PC-3 (cell line): ENCODE measurements around the gene KRTAP20-1. TPM values are rescaled to one million over a fixed set of nuclear protein-coding genes. Genes with fewer than 3 reads are reported as not detected.

Experiments used
- ATAC-seq: fragments of 200-7000 bp; cut with Tn5 transposase; 2 replicates; pipeline ENCODE4 v1.9.1; 2020; ENCODE audit warnings: mild to moderate bottlenecking, moderate library complexity
- BruUV-seq: library from RNA; stranded (reverse); fragments of 400-500 nt; replicated peaks from 2 replicates; lab custom pipeline; 2021; lab: Mats Ljungman, UMichigan
- CTCF ChIA-PET: fragments of 300-600 bp; sonication (Branson Sonifier 250); formaldehyde crosslinking; loops from one replicate; lab custom pipeline; 2022; ENCODE audit warnings: antibody characterized with exemption; lab: Charles Lee
- POLR2A ChIA-PET: fragments of 300-600 bp; sonication (Branson Sonifier 250); formaldehyde crosslinking; loops from one replicate; lab custom pipeline; 2022; ENCODE audit warnings: antibody characterized with exemption; ENCODE audit not compliant: unreplicated experiment; lab: Charles Lee
- DNase-seq: peaks from one replicate; pipeline ENCODE4 v3.0.0-alpha.2; 2015
- H2AFZ ChIP-seq: fragments of 300-600 bp; sonication (generic); 2 replicates; pipeline ENCODE4 v1.6.0; 2016; ENCODE audit warnings: antibody characterized with exemption, low read length
- H3F3A ChIP-seq: fragments of 300-600 bp; sonication (generic); one replicate; pipeline ENCODE4 v1.6.0; 2017; ENCODE audit warnings: antibody characterized with exemption, low read length, control low read depth, mild to moderate bottlenecking; ENCODE audit not compliant: unreplicated experiment
- H3K27ac ChIP-seq: fragments of 300-600 bp; sonication (generic); 2 replicates; pipeline ENCODE4 v1.5.1; 2016; ENCODE audit warnings: mild to moderate bottlenecking, low read length
- H3K27me3 ChIP-seq: fragments of 300-600 bp; sonication (generic); 2 replicates; pipeline ENCODE4 v1.6.1; 2016; ENCODE audit warnings: low read length, mixed read lengths
- H3K36me3 ChIP-seq: fragments of 300-600 bp; sonication (generic); 2 replicates; pipeline ENCODE4 v1.6.1; 2016; ENCODE audit warnings: low read depth, mixed run types, low read length, mixed read lengths
- H3K4me1 ChIP-seq: fragments of 300-600 bp; sonication (generic); 2 replicates; pipeline ENCODE4 v1.5.1; 2016; ENCODE audit warnings: low read length; ENCODE audit not compliant: insufficient read depth
- H3K4me2 ChIP-seq: fragments of 300-600 bp; sonication (generic); 2 replicates; pipeline ENCODE4 v1.6.0; 2016; ENCODE audit warnings: low read length
- H3K4me3 ChIP-seq: fragments of 300-600 bp; sonication (generic); 2 replicates; pipeline ENCODE4 v1.5.1; 2016; ENCODE audit warnings: mild to moderate bottlenecking, low read length, mixed read lengths
- H3K79me2 ChIP-seq: fragments of 300-600 bp; sonication (generic); 2 replicates; pipeline ENCODE4 v1.6.1; 2017; ENCODE audit warnings: low read length, mixed read lengths
- H3K9ac ChIP-seq: fragments of 300-600 bp; sonication (generic); 2 replicates; pipeline ENCODE4 v1.6.0; 2016; ENCODE audit warnings: mild to moderate bottlenecking, low read length
- H3K9me2 ChIP-seq: fragments of 300-600 bp; sonication (generic); replicated peaks from 2 replicates; pipeline ENCODE4 v1.6.1; 2016; ENCODE audit warnings: mixed run types, low read length, mixed read lengths
- H3K9me3 ChIP-seq: fragments of 300-600 bp; sonication (generic); 2 replicates; pipeline ENCODE4 v1.6.1; 2016; ENCODE audit warnings: low read length, mixed read lengths
- H4K20me1 ChIP-seq: fragments of 300-600 bp; sonication (generic); 2 replicates; pipeline ENCODE4 v1.6.1; 2016; ENCODE audit warnings: low read length, mixed read lengths
- EZH2 ChIP-seq: fragments of 300-600 bp; sonication (generic); IDR thresholded peaks from one replicate; pipeline ENCODE4 v1.6.1; 2017; ENCODE audit warnings: antibody characterized with exemption, mild to moderate bottlenecking, low read length; ENCODE audit not compliant: unreplicated experiment
- EZH2phosphoT487 ChIP-seq: fragments of 300-600 bp; sonication (generic); IDR thresholded peaks from 2 replicates; pipeline ENCODE4 v1.6.1; 2018; ENCODE audit warnings: mild to moderate bottlenecking, antibody characterized with exemption, low read length, borderline replicate concordance
- intact Hi-C: fragments of 100-400 bp; cut with micrococcal nuclease; formaldehyde crosslinking; loops from 2 replicates; pipeline ENCODE4 v1.9.0; 2023
- total RNA-seq: library from RNA; depleted of rRNA; stranded (reverse); fragments of >200 nt; gene quantifications from 2 replicates; pipeline ENCODE4 v1.2.3, GENCODE V29; 2014
- TF ChIP-seq, protein P1 (sequence below): fragments of 300-600 bp; sonication (generic); conservative IDR thresholded peaks from 2 replicates; pipeline ENCODE4 v1.5.1; 2017; ENCODE audit warnings: antibody characterized with exemption, low read depth, mild to moderate bottlenecking, low read length

Gene KRTAP20-1
- total RNA-seq, 1 experiment from 2014 or later: not detected

- no peaks in the 10 kb centered on the region for H3K4me1 ChIP-seq
- no peaks in the 10 kb centered on the region for H4K20me1 ChIP-seq
- no peaks in the 10 kb centered on the region for H3K9me2 ChIP-seq
- TF ChIP-seq EZH2 (no peak), EZH2phosphoT487 (no peak)
- TF ChIP-seq, protein P1, sequence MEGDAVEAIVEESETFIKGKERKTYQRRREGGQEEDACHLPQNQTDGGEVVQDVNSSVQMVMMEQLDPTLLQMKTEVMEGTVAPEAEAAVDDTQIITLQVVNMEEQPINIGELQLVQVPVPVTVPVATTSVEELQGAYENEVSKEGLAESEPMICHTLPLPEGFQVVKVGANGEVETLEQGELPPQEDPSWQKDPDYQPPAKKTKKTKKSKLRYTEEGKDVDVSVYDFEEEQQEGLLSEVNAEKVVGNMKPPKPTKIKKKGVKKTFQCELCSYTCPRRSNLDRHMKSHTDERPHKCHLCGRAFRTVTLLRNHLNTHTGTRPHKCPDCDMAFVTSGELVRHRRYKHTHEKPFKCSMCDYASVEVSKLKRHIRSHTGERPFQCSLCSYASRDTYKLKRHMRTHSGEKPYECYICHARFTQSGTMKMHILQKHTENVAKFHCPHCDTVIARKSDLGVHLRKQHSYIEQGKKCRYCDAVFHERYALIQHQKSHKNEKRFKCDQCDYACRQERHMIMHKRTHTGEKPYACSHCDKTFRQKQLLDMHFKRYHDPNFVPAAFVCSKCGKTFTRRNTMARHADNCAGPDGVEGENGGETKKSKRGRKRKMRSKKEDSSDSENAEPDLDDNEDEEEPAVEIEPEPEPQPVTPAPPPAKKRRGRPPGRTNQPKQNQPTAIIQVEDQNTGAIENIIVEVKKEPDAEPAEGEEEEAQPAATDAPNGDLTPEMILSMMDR: no peak
- H2AFZ ChIP-seq: no peak overlapping the region
- no peak overlapping the region for H3K4me3 ChIP-seq
- DNase-seq: no peak
- H3K27ac ChIP-seq: no peak overlapping the region
- no TSS peak for BruUV-seq
- H3K4me2 ChIP-seq: no peak overlapping the region
- ChIA-PET POLR2A (no interaction called here), CTCF (no interaction called here)
- H3K79me2 ChIP-seq: no peaks in the 10 kb centered on the region
- H3K9ac ChIP-seq: no peak overlapping the region
- intact Hi-C loops: no loop called here
- no peak for ATAC-seq
- no peaks in the 10 kb centered on the region for H3K27me3 ChIP-seq
- H3F3A ChIP-seq: no peaks in the 10 kb centered on the region
- H3K36me3 ChIP-seq: no peaks in the 10 kb centered on the region
- H3K9me3 ChIP-seq: no peaks in the 10 kb centered on the region
Observed at GRCh38 chr21:30579346-30579745, 36.9 kb upstream of the KRTAP20-1 start.

DNA sequence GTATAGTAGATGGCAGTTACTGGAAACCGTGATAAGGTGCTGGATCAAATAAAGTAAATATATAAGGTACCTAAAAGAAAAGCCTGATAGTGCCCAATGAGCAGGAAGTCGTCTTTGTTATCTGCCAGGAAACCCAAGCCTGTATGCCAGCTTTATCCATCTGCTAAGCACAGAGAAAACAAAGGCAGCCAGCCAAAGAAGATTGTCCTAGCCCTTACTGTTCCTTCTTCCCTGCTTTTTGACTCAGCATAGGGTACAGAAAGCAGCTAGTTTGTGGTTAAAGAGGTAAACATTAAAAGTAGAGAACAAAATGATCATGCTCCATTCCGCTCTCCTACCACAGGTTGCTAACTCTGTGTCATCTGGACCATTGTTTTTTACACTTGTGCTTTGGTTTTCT lies 36.1 kb upstream of the KRTAP20-1 start:
- no peak overlapping the region for H2AFZ ChIP-seq
- BruUV-seq: no TSS peak
- no peaks in the 10 kb centered on the region for H3K9me3 ChIP-seq
- DNase-seq (peak; percentile 49), ATAC-seq (peak; percentile 73)
- no peak overlapping the region for H3K4me2 ChIP-seq
- H3K27me3 ChIP-seq: no peaks in the 10 kb centered on the region
- H3K4me1 ChIP-seq: no peaks in the 10 kb centered on the region
- CTCF ChIA-PET: no interaction called here
- no peaks in the 10 kb centered on the region for H3K79me2 ChIP-seq
- H3K36me3 ChIP-seq: no peaks in the 10 kb centered on the region
- H3K9ac ChIP-seq: no peak overlapping the region
- POLR2A ChIA-PET: no interaction called here
- no peaks in the 10 kb centered on the region for H3K9me2 ChIP-seq
- H3K4me3 ChIP-seq: no peak overlapping the region
- intact Hi-C loops: loop anchor here (10.0 kb wide), 1 partner anchor 55 kb away; no protein-coding TSS in a partner anchor
- TF ChIP-seq, protein P1: no peak
- H3K27ac ChIP-seq: no peak overlapping the region
- no peaks in the 10 kb centered on the region for H3F3A ChIP-seq
- no peaks in the 10 kb centered on the region for H4K20me1 ChIP-seq

GRCh38 chr21:30582870-30583269 lies 33.4 kb upstream of the KRTAP20-1 start:
- no peak for ATAC-seq
- ChIA-PET CTCF (no interaction called here), POLR2A (no interaction called here)
- no peaks in the 10 kb centered on the region for H3K27me3 ChIP-seq
- H3K79me2 ChIP-seq: no peaks in the 10 kb centered on the region
- H3K4me1 ChIP-seq: no peaks in the 10 kb centered on the region
- no peaks in the 10 kb centered on the region for H3K9me3 ChIP-seq
- H3K9ac ChIP-seq: no peak overlapping the region
- no TSS peak for BruUV-seq
- no peak for DNase-seq
- H3K9me2 ChIP-seq: no peaks in the 10 kb centered on the region
- TF ChIP-seq, protein P1: no peak
- no peak for TF ChIP-seq EZH2phosphoT487
- TF ChIP-seq EZH2: no peak
- no peak overlapping the region for H2AFZ ChIP-seq
- no peaks in the 10 kb centered on the region for H3F3A ChIP-seq
- H3K4me2 ChIP-seq: no peak overlapping the region
- no peak overlapping the region for H3K4me3 ChIP-seq
- H3K27ac ChIP-seq: no peak overlapping the region
- H4K20me1 ChIP-seq: no peaks in the 10 kb centered on the region
- H3K36me3 ChIP-seq: no peaks in the 10 kb centered on the region
- intact Hi-C loops: loop anchor here (10.0 kb wide), 1 partner anchor 58 kb away; no protein-coding TSS in a partner anchor
